ENCODE measurements around the gene CPS1. TPM values are rescaled to one million over a fixed set of nuclear protein-coding genes. Genes with fewer than 3 reads are reported as not detected.

The CPS1 gene
- total RNA-seq, 1 experiment from 2014 or later: 0.62 TPM

- no peak overlapping the region for H3K4me3 ChIP-seq (ENCODE audit: low read depth, low read length, poor library complexity, severe bottlenecking)
- H3K27me3 ChIP-seq (replicated peaks; ENCODE audit: insufficient read depth, low read depth, low read length, poor library complexity): no peaks in the 10 kb centered on the region
- no TSS peak for BruUV-seq (replicated peaks)
- no peaks in the 10 kb centered on the region for H3K36me3 ChIP-seq (ENCODE audit: insufficient read depth, low read length, poor library complexity, severe bottlenecking)
- no peak for TF ChIP-seq CTCF (conservative IDR thresholded peaks at IDR 0.05; ENCODE audit: low read depth, low read length)
- no peak for TF ChIP-seq EZH2 (IDR thresholded peaks at IDR 0.05; ENCODE audit: borderline replicate concordance, low read depth, low read length, poor library complexity, severe bottlenecking)
- no peak for DNase-seq (ENCODE audit: low spot score)
- ChIA-PET POLR2A (ENCODE audit: low non-redundant PET) (no interaction called here), CTCF (no interaction called here)
- intact Hi-C loops (cut with micrococcal nuclease; ENCODE audit: unreplicated experiment): no loop called here
- H3K9me3 ChIP-seq (ENCODE audit: low read depth, low read length, poor library complexity, severe bottlenecking): no peaks in the 10 kb centered on the region
- no peaks in the 10 kb centered on the region for H3K4me1 ChIP-seq (ENCODE audit: insufficient read depth, low read length, poor library complexity, severe bottlenecking)
- H3K27ac ChIP-seq (ENCODE audit: low read depth, low read length, poor library complexity, severe bottlenecking): no peak overlapping the region
These were observed 15.9 kb upstream of the CPS1 start for GRCh38 chr2:210540471-210540870.

DNA sequence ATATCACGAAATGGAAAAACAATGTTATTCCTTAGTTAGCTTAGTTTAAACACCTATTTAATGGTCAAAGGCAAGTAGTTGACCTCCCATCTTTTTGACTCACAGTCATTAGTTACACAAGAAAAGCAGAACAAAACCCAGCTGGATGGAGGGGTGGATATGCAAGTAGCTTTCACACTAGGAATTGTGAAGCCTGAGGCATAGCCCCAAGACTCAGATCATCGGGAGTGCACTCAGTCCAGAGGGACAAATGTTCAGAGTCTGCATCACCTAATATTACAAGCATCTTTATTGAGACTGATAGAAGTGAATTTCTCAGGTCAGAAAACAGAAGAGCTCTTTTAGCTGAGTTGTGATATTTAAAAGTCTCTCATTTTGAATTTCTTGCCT is 15.5 kb upstream of the CPS1 start:
- CTCF ChIA-PET: no interaction called here
- TF ChIP-seq CTCF (conservative IDR thresholded peaks at IDR 0.05; ENCODE audit: low read depth, low read length) (no peak), EZH2 (IDR thresholded peaks at IDR 0.05; ENCODE audit: borderline replicate concordance, low read depth, low read length, poor library complexity, severe bottlenecking) (no peak)
- POLR2A ChIA-PET (ENCODE audit: low non-redundant PET): no interaction called here
- no peaks in the 10 kb centered on the region for H3K36me3 ChIP-seq (ENCODE audit: insufficient read depth, low read length, poor library complexity, severe bottlenecking)
- H3K27me3 ChIP-seq (replicated peaks; ENCODE audit: insufficient read depth, low read depth, low read length, poor library complexity): no peaks in the 10 kb centered on the region
- no peak overlapping the region for H3K27ac ChIP-seq (ENCODE audit: low read depth, low read length, poor library complexity, severe bottlenecking)
- no TSS peak for BruUV-seq (replicated peaks)
- DNase-seq (ENCODE audit: low spot score): no peak
- intact Hi-C loops (cut with micrococcal nuclease; ENCODE audit: unreplicated experiment): no loop called here
- H3K4me1 ChIP-seq (ENCODE audit: insufficient read depth, low read length, poor library complexity, severe bottlenecking): no peaks in the 10 kb centered on the region
- no peak overlapping the region for H3K4me3 ChIP-seq (ENCODE audit: low read depth, low read length, poor library complexity, severe bottlenecking)
- no peaks in the 10 kb centered on the region for H3K9me3 ChIP-seq (ENCODE audit: low read depth, low read length, poor library complexity, severe bottlenecking)

DNA sequence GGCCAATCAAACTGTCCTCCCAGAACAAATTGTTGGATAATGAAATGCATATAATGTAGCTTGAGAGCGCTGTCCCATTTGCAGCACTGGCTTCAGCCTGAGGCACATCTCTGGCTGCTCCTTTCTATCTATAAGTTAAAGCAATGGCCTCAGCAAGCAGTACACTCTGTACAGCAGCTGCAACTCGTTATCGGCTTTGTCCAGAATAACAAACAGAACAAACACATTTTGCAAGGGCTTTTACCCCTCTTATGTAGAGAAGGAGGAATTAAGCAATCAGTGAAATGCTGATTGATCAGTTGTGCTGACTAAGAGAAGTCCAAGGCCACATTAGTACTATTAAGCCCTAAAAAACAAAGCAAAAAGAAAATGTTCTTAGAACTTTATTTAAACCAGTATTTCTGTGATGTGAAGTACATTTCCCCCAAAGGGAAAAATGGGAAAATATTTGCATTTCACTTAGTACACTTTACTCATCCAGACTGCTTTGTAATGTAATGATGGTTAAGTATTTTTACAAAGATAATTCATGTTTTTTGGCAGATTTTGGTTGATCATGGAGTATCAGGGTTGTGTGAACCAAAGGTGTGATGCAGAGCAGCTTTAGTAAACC is 15.0 kb upstream of the CPS1 start:
- H3K4me1 ChIP-seq (ENCODE audit: insufficient read depth, low read length, poor library complexity, severe bottlenecking): no peaks in the 10 kb centered on the region
- ChIA-PET CTCF (no interaction called here), POLR2A (ENCODE audit: low non-redundant PET) (no interaction called here)
- no peaks in the 10 kb centered on the region for H3K27me3 ChIP-seq (replicated peaks; ENCODE audit: insufficient read depth, low read depth, low read length, poor library complexity)
- intact Hi-C loops (cut with micrococcal nuclease; ENCODE audit: unreplicated experiment): no loop called here
- no peaks in the 10 kb centered on the region for H3K36me3 ChIP-seq (ENCODE audit: insufficient read depth, low read length, poor library complexity, severe bottlenecking)
- H3K27ac ChIP-seq (ENCODE audit: low read depth, low read length, poor library complexity, severe bottlenecking): no peak overlapping the region
- no peak for TF ChIP-seq CTCF (conservative IDR thresholded peaks at IDR 0.05; ENCODE audit: low read depth, low read length)
- no peak for TF ChIP-seq EZH2 (IDR thresholded peaks at IDR 0.05; ENCODE audit: borderline replicate concordance, low read depth, low read length, poor library complexity, severe bottlenecking)
- no peaks in the 10 kb centered on the region for H3K9me3 ChIP-seq (ENCODE audit: low read depth, low read length, poor library complexity, severe bottlenecking)
- no peak for DNase-seq (ENCODE audit: low spot score)
- H3K4me3 ChIP-seq (ENCODE audit: low read depth, low read length, poor library complexity, severe bottlenecking): no peak overlapping the region
- BruUV-seq (replicated peaks): no TSS peak

Measured in A673 (cell line).